Stimulated activated CD8-positive, alpha-beta memory T cell treated with anti-CD3 and anti-CD28 coated beads, Interleukin-7, amount 100 ng/mL, for 24 hours (primary cell): Measurements from ENCODE around the gene TM2D1.
A peak's percentile ranks its signal among the peaks of the same experiment; 100 is the strongest.
"Not testable (repeated sequence)": the region's sequence is repeated elsewhere in the genome, so short reads cannot be mapped to it uniquely, and the experiment has no call there.

ENCODE experiments used
- DNase-seq: peaks from one replicate; pipeline ENCODE4 v3.0.0-alpha.2; 2020; ENCODE audit warnings: low read depth

Gene TM2D1

DNA sequence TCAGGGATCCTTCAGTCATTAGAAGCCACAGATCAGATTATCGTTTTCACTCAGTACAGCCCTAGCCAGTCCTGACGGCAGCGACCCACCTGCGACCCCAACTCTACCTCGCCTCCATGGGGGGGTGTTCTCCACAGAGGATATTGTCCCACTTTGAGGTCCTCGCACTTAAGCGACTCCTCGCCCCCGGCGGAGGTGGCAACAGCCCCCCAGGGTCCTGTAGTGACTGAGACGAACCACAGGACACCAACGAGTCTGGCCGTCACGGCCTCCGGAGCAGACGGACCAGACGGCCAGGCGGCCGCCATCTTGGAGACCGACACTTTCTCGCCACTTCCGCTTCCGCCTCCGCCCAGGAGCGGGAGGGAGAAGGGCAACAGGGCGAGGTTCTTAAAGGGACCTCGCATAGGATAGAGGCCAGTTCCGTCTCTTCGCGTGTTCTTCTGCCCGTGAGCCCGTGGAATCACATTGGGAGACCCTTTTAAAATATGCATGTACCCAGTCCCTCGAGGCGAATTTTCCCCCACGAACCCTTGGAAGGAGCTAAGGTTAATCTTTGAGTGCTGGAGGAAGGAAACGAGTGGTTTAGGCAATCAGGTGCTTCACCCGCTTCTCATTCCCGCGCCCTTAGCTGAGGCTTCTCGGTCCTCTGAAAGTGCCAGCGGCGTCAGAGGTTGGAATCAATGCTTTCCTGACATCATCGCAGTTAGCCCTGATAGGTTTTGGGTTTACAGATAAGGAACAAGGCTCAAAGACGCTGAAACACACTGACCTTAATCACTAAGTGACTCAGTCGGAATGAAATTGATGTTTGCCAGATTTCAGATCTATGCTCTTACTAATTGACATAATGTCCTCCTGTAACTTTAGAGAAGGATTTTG lies at the start of gene TM2D1:
Gene TM2D1 (minus strand): TSS at position 329 of the 882 bp plus-strand sequence. CDS start 21 bp downstream, at position 308.
- DNase-seq: peak; percentile 76

- no peak for DNase-seq
Observed at GRCh38 chr1:61770131-61770530, 45.2 kb upstream of the TM2D1 start.

- no peak for DNase-seq
Observed at GRCh38 chr1:61757950-61758349, 33.0 kb upstream of the TM2D1 start.

- no peak for DNase-seq
Observed at GRCh38 chr1:61756773-61757172, 31.8 kb upstream of the TM2D1 start.

GRCh38 chr1:61754545-61754944 lies 29.6 kb upstream of the TM2D1 start:
- DNase-seq: no peak

DNA sequence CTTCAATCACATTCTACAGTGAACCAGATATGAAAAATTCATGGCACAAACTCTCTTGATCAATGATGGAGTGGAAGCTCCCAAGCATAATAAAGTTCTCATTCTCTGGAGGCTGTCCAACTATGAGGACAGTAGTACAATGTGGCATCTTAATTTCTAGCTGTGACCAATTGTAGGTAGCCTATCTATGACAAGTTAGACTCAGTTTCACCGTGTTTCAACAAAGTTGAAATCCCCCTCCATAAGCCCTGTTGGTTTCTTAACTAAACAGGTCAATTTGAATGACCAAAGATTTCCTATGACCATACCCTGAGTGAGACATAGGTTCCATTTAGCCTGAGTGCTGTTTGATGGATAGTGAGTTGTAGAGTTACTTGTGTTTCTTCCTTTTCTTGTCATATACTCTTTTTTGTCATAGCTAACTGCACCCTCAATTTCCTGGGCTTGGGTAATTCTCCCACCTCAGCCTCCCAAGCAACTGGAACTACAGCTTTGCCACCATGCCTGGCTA lies 29.1 kb upstream of the TM2D1 start:
- no peak for DNase-seq

GRCh38 chr1:61752921-61753389 lies 28.0 kb upstream of the TM2D1 start:
- DNase-seq: no peak

DNA sequence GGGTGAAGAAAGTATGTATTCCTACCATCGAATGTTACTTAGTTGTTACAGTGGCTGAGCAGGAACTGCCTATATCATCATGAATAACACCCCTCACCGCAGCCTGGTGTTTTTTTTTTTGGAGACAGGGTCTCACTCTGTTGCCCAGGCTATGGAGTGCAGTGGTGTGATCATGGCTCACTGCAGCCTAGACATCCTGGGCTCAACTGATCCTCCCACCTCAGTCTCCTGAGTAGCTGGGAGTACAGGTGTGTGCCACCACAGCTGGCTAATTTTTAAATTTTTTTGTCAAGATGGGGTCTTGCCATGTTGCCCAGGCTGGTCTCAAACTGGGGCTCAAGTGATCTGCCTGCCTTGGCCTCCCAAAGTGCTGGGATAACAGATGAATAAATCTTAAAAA lies 24.6 kb upstream of the TM2D1 start:
- DNase-seq: no peak

DNA sequence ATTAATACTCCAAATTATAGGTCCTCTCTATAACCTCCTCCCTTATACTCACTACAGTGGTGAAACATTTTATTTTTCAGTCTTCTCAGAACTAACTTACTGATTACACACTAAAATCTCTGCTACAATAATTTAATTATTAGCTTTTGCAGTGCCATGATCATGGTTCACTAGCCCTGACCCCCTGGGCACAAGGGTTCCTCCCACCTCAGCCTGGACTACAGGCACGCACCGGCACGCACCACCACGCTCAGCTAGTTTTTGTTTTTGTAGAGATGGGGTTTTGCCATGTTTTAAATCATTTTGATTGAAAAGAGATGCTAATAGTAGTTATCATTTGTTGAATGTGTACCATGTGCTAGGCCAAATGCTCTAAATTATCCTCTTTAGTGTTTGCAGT lies 23.6 kb upstream of the TM2D1 start:
- DNase-seq: no peak

- no peak for DNase-seq
Observed at GRCh38 chr1:61746813-61747212, 21.9 kb upstream of the TM2D1 start.

- DNase-seq: no peak
Observed at GRCh38 chr1:61743716-61744580, 19.0 kb upstream of the TM2D1 start.

- DNase-seq: no peak
Observed at GRCh38 chr1:61743431-61743705, 18.4 kb upstream of the TM2D1 start.

DNA sequence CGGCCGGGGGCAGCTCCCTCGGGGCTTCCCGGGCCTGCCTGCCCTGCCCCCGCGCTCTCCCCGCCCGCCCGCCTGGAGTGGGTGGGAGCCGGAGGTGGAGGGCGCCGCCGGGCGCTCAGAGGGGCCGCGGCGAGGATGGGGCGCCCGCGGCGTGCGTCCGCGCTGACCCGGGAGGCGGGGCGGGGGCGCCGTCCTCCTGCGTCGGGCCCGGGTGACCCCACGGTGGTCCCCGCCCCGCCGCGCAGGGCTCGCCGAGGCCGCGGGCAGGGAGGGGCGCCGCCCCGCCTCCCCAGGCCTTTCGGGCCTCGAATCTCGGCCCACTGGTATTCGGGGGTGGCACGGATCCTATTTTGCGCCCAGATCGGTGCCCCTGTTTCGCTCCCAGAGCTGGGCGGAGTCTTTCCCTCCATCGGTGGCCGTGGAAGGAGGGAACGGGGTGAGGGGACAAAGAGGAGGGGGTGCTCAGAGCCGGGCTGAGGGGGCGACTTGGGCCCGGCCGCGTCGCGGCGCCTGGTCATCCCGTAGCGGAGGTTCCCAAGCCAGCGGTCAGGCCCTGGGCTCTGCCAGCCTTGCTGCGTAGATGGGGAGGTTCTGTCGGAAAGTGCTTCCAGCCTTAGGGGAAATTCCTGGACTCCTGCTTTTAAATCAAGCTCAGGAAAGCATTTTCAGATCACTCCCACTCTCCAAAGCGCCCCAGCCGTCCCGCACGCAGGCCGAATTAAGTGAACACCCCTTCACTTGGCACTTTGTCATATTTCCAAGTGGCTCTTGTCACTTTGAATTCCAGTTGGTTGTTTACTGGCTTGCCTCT lies 17.9 kb upstream of the TM2D1 start:
- DNase-seq: no peak

DNA sequence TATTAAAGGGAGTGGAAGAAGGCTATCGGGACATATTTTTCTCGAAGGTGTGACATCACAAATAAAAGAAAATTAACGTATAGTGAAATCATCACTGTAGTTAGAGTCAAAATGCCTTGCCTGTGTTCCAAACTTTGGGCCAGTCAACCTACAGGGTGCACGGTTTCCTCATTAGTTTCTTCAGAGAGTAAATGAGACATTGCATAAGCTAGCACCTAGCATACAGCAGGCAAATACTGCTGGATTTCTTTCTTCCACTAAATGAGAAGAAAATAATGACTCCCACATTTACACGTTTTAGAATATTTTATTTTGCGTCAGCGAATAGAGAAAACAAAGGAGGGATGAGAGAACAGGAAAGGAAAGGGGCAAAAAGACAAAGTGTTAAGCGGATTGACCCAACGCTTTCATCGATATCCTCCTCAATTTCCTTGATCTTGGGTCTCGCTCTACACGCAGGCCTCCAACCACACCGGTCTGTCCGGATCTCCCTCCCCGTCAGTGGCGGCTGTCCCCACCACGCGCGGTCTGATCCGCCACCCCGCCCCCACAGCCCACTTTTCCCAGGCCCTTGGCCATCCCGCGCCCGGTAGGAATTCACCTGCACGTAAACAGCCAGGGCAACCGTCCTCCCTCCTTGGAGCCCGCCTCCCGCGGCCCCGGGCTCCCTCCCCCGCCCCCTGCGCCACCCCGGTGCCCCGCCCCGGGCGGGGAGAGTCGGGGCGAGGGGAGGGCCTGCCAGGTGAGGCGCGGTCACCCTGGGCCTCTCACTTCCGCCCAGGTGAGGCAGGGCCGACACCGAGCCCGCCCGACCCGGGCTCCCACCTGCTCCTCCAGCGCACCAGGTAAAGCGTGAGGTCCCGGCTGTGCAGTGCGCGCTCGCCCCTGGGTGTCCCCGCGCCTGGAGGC lies 17.0 kb upstream of the TM2D1 start, which contains the start of gene PATJ:
Gene PATJ (plus strand): TSS at position 770 of the 909 bp plus-strand sequence. CDS start 20,413 bp downstream, outside the sequence.
- no peak for DNase-seq

GRCh38 chr1:61740751-61741700 lies 16.1 kb upstream of the TM2D1 start:
- no peak for DNase-seq

- DNase-seq: no peak
Observed at GRCh38 chr1:61732726-61733125, 7.8 kb upstream of the TM2D1 start.

DNA sequence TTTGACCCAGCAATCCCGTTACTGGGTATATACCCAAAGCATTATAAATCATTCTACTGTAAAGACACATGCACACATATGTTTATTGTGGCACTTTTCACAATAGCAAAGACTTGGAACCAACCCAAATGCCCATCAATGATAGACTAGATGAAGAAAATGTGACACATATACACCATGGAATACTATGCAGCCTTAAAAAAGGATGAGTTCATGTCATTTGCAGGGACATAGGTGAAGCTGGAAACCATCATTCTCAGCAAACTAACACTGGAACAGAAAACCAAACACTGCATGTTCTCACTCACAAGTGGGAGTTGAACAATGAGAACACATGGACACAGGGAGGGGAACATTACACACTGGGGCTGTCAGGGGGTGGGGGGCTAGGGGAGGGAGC lies 5.7 kb upstream of the TM2D1 start:
- not testable (repeated sequence) for DNase-seq

DNA sequence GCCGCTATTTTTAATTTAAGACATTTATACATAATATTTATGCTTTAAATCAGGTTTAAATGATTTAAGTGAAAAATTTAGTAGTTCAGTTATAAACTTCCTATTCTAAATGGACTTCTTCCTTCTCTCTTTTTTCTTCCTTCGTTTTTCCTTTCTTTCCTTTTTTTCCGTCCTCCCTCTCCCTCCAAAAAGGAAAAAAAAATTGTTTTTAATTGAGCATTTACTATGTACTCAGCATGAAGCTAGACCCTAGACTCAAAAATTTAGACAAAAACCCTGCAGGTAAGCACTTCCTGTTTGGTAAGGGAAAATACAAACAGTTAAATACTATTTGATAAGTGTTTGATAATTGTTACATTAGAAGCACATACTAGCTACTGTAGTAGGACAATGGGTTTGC lies 2.6 kb upstream of the TM2D1 start:
- DNase-seq: no peak

GRCh38 chr1:61724506-61724812 lies 482 bp downstream of the TM2D1 start:
- DNase-seq: no peak
